GM21447 (cell line): ENCODE data around the gene CERK.
A peak's percentile ranks its signal among the peaks of the same experiment; 100 is the strongest.
"Not testable (repeated sequence)": the region's sequence is repeated elsewhere in the genome, so short reads cannot be mapped to it uniquely, and the experiment has no call there.

Source experiments
- ATAC-seq: cut with Tn5 transposase; IDR thresholded peaks from one replicate; pipeline ENCODE4 v1.9.1; 2021; ENCODE audit not compliant: unreplicated experiment

The CERK gene, protein sequence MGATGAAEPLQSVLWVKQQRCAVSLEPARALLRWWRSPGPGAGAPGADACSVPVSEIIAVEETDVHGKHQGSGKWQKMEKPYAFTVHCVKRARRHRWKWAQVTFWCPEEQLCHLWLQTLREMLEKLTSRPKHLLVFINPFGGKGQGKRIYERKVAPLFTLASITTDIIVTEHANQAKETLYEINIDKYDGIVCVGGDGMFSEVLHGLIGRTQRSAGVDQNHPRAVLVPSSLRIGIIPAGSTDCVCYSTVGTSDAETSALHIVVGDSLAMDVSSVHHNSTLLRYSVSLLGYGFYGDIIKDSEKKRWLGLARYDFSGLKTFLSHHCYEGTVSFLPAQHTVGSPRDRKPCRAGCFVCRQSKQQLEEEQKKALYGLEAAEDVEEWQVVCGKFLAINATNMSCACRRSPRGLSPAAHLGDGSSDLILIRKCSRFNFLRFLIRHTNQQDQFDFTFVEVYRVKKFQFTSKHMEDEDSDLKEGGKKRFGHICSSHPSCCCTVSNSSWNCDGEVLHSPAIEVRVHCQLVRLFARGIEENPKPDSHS

DNA sequence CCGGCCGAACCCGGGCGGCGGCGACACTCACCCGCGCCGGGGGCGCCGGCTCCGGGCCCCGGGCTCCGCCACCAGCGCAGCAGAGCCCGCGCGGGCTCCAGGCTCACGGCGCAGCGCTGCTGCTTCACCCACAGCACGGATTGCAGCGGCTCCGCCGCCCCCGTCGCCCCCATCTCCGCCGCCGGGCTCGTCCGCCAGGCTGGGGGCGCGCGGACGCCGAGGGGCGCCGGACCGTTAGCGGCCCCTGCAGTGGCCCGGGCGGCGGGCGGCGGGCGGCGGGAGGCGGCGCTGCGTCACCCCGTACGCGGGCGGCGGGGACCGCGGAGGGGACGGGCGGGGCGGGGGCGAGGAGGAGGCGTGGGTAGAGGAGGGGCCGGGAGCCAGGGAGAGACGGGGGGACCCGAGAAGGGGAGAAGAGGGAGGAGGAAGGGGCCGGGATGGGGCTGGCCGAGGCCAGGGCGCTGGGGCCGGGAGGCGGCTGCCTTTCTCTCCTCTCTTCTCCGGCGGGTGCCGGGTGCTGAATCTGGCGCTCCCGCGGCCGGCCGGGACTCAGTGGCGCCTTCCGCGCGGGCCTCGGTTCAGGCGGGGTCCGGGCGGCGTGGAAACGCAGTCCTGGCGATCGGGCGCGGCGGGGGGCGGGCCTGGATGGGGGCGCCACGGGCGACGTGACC is at the start of gene CERK:
Gene CERK (minus strand): TSS at position 277 of the 671 bp plus-strand sequence. CDS start 104 bp downstream, at position 173.
- ATAC-seq, result peak; percentile 38

DNA sequence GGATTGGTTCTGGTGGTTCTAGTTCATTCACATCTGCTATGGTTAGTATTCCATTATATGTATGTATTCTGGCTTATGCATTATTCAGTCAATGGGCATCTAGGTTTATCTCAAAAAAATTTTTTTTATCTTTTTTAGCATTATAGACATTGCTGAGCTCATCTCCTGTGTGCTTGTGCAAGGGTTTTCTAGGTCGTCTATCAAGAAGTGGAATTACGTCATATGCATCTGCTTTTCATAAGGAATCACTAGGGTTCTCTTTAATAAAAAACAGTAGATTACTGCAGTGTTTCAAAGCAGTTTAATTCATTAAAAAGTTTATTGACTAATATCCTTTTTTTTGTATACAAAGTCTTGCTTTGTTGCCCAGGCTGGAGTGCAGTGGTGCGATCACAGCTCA is 45.7 kb upstream of the CERK start:
- no peak for ATAC-seq

DNA sequence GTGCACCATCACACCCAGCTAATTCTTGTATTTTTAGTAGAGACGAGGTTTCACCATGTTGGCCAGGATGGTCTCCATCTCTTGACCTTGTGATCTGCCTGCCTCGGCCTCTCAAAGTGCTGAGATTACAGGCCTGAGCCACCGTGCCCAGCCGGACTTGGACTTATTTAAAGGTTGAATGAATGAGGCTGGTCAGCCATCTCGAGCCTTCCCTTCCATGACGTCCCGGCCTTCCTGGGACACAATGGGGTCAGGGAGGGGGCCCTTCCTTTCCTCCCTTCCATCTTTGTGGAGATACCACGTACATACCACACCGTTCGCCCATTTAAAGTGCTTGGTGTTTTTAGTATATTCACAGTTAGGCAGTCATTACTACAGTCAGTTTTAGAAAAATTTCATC is 44.1 kb upstream of the CERK start:
- not testable (repeated sequence) for ATAC-seq

DNA sequence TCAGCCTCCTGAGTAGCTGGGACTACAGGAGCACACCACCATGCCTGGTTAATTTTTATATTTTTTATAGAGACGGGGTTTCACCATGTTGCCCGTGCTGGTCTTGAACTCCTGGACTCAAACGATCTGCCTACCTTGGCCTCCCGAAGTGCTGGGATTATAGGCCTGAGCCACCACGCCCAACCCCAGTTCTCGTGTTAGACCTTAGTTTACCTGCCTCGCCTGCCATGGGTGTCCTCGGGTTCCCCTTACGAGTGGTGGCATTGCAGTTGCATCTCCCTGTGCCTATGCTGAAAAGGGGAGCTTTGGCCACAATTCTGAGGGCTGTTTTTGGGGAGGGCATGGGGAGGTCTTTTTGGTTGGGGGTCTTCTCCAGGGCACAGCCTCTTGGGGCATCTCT is 43.2 kb upstream of the CERK start:
- no peak for ATAC-seq

DNA sequence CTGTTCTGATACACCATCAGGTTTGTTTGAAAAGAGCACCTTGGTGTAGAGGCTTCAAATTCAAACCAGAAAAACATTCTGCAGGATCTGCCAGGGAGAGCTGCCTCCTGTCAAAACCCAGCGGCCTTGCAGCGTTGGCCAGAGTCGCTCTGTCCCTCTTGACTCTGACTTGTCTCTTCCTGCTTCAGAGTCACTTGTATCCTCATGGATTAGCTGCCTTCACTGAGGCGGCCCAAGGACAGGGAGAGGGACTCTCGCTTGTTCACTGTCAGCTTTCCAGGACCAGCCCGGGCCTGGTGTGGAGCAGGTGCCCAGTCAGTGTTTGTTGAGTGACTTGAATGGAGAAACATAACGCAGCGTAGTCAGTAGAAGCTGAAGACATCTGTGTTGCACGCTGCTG is 42.4 kb upstream of the CERK start:
- no peak for ATAC-seq

DNA sequence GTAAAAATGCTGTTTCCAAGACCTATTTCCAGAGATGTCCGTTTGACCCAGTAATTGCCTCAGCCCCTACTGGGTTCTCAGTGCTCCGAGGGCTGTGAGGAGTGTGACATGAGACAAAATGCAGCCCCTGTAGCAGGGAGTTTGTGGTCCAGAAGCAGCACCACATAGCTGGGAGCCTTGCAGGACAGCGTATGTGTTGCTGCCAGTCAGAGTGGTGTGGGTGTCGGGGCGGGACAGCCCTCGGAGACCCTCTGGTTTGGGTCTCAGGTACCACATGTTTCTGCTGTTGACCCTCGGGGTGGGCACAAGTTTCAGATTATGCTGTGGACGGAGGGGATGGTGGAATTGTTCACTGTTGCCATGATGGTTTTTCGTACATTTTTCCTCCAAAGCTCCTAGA is 41.6 kb upstream of the CERK start:
- ATAC-seq, result no peak

DNA sequence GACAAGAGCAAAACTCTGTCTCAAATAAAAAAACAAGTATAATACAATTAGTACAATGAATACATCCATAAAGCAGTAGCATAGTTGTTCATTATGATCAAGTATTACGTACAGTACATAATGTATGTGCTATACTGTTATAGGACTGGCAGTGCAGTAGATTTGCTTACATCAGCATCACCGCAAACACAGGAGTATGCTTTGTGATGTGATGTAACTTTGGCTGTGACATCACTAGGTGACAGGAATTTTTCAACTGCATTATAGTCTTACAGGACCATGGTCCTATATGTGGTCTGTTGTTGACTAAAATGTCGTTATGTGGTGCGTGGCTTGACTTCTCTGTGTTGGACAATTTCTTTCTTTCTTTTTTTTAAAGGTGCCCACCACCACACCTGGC is 41.0 kb upstream of the CERK start:
- ATAC-seq, result no peak

DNA sequence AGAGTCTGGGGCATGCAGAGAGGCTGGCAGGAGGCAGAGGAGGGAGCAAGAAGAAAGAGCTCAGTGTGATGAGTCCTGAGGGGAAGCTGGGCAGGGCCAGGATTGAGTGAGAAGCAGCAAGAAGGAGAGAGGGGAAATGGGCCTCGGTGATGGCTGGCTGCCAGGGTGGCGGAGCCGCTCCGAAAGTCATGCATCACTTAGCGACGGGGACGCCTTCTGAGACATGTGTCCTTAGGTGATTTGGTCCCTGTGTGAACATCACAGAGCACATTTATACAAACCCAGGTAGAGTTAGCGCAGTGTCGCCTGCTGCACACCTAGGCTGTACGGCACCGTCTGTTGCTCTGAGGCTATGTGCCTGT is 39.5 kb upstream of the CERK start:
- ATAC-seq, result no peak

DNA sequence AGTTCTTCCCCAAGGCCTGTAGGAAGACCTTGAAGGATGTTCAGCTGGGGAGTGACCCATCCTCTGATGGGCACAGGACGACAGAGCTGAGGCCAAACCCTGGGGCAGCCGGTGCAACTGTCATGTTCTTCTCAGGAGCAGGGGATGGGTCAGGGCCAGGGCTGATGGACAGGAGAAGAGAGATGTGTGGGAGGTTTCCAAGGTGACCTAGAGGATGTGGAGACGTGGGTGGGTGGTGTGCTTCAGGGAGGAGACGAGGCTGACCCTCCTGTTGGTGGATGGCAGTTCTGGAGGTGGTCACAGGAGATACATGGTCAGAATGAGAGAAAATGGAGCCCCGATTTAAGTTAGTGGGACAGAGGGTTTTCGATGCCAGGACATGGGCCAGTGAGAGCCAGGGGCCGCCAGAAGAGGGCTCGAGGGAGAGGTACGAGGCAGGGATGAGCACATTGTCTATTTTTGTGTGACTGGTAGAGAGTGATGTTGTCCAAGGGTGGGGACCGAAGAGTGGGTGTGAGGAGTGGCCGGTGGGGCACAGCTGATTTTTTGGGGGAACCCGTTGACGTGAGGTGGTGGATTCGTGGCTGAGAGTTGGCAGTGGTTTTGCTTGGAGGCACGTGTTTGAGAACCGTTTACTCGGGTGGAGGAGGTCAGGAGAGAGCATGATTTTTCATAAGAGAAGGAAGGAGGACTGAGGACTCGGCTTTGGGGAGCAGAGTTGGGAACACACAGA is 39.0 kb upstream of the CERK start:
- ATAC-seq, result no peak

DNA sequence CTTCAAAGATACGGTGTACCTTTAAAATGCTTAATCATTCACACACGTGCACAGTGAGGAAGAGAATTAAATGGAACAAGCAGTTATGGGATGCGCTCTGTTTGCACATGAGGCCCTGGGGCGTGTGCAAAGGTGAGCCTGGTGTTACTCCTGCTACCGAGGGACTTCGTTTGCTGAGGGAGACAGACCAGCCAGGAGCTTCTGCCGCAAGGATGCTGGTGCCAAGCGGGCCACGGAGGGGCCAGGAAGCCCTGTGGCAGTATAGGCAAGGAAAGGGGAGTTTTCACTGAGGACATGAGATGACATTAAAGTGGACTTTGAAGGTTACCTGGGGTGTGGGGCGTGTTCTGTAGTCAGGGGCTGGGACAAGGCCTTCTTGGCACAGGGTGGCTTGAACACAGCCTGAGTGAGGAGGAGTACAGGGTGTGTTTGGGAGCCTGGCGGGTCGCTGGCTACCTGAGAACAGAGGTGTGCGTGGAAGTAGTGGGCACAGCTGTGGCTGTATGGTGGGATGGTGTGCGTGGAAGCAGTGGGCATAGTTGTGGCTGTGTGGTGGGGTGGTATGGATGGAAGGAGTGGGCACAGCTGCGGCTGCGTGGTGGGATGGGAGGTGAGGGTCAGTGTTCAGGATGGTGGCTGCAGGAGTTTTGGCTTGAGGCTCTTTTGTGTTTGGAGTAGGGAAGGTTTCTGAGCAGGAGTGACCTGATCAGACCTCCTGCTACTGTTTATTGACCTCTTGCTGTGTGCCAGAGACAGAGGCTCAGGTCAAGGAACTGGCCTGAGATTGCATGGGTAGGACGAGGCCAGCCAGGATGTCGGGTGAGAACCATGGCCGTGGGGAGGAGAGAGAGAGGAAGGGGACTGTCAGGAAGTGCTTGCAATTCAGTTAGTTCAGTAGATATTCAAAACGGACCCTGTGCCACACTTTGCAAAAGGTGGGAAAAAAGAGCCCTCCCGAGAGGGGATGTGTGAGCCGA is 38.1 kb upstream of the CERK start:
- ATAC-seq, result no peak

DNA sequence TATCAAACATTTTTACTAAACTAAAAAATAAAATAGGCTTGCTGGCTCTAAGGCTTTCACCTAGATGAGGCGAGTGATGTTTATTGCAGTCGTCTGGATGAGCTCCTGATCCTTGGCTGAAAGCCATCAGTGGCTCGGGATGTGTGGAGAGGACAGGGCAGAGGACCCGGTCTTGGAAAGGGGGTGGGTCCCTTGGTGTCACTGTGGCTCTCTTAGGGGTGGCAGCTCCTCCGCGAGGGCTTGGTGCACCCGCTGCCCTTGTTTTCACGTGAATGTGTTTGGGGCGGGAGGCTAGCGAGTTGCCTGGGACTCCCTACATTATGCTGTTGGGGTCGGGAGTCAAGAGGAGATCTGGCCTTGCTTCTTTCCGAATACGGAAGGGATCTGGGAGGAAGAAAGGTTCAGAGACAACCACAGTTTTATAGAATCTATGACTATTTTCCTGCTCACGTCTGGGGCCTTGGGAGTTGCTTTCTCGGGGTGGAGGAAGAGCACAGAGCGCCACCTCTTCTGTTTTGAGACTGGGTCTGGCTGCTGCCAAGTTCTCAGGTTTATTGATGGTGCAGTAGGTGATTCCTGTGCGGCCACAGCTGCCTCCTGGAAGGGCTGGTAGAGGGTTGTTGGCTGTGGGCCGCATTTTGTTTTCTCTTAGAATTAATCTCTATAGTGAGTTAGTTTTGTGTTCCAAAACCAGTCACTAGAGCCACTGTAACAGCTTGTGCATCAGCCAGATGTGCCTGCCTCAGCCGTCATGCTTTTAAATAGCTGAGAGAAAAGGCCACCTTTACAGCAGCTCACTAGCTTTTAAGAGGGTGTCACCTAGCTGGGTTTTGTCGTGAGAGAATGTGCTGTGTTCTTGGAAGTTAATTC is 37.2 kb upstream of the CERK start:
- ATAC-seq, result no peak

DNA sequence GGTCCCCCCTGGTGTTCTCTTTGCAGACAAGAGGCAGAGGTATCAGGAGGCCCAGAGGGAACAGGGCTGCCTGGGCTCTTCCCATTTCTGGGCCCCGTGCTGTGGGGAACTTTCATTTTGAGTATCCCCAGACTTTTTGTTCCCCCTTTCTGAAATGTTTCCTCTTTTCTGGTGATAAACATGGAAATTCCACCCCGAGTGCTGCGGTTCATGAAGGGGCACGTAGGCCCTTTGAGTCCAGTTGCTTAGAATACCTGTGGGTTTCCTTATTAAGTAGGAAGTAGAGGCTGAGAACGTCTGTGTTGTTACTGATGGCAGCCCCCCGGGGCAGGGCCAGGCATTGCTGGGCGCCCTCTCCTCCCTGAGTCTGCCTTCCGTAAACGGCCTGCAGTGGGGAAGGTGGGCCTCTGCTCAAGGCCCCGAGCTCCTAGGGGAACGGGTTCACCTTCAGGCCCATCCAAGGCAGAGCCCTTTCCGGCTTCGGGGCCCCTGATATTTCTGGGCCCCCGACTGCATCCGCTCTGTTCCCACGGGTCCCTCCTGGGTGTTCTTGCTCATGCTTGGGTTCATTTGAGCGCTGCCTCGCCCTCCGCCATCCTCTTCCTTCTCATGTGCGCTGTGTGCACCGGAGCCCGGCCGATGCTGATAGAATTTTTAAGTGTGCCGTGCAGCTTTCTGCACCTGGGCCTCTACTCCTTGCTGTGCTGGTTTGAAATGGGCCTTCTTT is 36.4 kb upstream of the CERK start:
- peak; percentile 25 for ATAC-seq

DNA sequence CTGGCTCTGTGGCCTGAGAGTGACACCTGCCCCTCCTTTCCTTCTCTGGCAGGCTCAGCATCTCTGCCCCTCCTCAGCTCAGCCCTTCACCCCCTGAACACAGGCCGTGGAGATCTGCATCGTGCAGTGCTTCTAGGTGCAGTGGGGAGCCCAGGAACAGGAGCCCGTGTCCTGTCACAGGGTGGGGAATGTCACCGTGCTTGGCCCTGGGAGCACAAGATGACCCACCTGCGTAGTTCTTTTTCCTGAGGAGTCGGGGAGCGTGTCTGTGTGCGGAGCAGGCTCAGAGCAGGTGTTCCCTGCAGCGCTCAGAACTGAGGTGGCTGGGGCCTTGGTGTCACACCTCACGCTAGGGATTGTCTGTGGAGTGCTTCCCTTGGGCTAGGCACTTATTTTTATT is 35.0 kb upstream of the CERK start:
- no peak for ATAC-seq

DNA sequence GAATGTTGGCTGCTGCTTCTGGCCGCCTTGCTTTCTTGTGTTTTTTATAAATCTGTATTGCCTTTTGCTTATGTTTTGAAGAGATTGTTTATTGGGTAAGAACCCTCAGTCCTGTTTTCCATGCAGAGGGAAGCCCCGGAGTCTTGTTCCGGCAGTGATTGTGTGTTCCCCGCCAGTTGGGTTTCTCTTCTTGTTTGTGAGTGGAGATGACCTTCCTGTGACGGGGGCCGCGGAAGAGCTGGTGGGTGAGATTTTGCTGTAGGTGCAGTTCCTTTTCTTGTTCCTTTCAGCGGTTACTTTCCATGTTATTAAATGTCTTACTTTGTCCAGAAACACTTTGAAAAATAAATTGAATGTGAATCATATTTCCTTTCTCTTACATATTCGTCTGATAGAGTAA is 32.7 kb upstream of the CERK start:
- no peak for ATAC-seq

DNA sequence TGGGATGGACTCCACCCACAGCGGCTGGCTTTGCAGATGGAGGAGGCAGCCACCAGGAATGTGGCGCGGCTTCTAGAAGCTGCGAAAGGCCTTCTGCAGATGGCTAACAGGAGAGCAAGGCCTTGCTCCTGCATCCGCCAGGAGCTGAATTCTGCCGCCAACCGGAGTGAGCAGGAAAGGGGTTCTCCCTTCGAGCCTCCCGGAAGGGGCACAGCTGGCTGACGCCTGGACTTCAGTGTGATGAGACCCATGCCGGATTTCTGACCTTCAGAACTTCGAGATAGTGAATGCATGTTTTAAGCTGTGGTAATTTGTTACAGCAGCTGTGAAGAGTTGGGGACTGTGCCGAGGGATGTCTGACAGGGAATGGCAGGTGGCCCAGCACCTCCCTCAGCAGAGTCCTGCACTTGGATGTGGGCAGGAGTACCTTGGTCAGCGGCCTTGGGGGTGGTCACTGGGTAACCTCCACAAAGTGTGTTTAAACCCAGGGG is 32.1 kb upstream of the CERK start:
- ATAC-seq, result no peak

DNA sequence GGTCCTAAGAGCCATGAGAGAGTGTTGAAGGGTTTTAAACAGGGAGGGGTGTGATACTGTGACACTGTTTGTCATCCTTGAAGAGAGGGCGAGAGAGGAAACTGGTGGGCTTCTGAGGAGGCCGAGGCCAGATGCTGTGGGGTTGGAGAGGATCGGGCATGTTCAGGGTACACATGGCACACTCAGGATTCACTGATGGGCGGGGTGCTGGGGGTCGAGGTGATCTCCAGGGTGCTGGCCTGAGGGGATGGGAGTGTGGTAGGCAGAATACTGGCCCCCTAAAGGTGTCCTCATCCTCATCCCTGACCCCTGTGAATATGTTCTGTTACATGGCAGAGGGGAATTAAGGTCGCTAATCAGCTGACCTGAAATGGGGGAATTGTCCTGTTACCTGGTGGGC is 31.7 kb upstream of the CERK start:
- ATAC-seq, result no peak

DNA sequence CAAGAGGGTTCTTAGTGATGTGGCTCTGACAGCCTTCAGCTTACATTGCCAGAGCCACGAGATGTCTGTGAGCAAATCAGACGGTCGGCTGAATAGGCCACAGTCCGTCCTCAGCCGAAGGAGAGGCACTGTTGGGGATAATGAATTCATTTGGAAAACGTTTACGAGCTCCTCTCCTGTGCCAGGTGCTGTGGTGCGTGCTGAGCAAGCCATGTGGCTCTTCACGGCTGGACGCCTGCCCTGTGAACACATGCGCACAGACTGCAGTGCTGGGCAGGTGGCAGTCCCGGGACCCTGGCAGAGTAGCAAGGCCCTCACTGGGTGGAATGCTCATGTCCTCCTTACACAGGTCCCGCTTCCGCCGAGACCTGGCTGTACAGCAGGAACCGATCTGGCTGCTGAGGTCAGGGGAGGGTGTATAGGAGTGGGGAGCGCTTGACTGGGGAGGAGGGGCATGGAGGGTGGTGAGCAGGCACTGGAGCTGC is 31.2 kb upstream of the CERK start:
- no peak for ATAC-seq

DNA sequence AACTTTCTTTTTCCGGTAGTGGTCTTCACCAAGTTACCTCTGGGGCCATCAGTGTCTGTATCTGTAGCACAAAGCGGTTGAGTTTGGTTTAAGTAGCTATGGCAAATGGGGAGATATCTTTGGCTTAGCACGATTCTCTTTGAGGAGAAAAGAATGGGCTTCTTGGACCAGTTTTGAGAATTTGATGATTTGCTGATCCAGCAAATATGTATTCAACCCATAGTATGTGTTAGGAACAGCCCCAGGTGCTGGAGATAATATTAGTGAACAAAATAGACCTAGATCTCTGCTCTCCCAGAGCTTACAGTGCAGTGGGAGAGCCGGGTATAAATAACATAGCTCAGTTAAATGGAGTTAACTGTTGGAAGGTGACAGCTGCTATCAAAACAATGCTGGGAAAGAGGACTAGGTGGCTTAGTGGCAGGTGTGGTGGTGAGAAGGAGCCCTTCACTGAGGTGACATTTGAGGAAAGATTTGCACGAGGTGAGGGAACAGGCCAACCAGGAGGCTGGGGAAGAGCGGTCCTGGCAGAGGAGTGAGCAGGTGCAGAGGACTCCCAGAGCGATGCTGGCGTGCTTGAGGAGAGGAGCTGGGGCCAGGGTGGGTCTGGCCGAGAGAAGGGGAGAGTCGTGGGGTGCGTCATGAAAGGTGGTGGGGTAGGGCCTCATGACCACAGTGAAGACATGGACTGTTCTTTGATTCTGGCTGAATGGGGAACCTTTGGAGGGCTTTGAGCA is 29.4 kb upstream of the CERK start:
- ATAC-seq, result no peak
